Ovary (tissue), 9 donors: Measurements from ENCODE around the gene SOCS7. TPM values are rescaled to one million over a fixed set of nuclear protein-coding genes. Genes with fewer than 3 reads are reported as not detected.
A peak's percentile ranks its signal among the peaks of the same experiment; 100 is the strongest.

Experiments
- DNase-seq, 5 donors: peaks; one replicate each; pipeline ENCODE4 v3.0.0-alpha.2; 2019 to 2020
- H3K27ac ChIP-seq, 2 donors: fragments of 200-600 bp; one replicate each; pipeline versions ENCODE4 v1.5.1 to v1.8.0; 2019 to 2022
- H3K27me3 ChIP-seq: fragments of 200-600 bp; one replicate; pipeline ENCODE4 v1.8.0; 2022
- H3K36me3 ChIP-seq: fragments of 200-600 bp; sonication (generic); one replicate; pipeline ENCODE4 v1.5.1; 2019
- H3K4me1 ChIP-seq: one replicate; pipeline ENCODE4 v1.8.1; 2013; ENCODE audit warnings: mild to moderate bottlenecking, moderate library complexity; ENCODE audit not compliant: insufficient read depth
- H3K4me3 ChIP-seq: fragments of 200-600 bp; sonication (generic); one replicate; pipeline ENCODE4 v1.5.1; 2017
- H3K9me3 ChIP-seq, 2 donors: fragments of 200-600 bp in 1 of 2; sonication (generic) in 1 of 2; one replicate each; pipeline versions ENCODE4 v1.5.1 to v1.8.1; 2013 to 2019; ENCODE audit warnings: mild to moderate bottlenecking in 1 of 2, moderate library complexity in 1 of 2
- EP300 ChIP-seq: sonication (generic); formaldehyde crosslinking; IDR thresholded peaks from one replicate; pipeline ENCODE4 v1.6.1; 2017; ENCODE audit warnings: antibody characterized with exemption
- POLR2A ChIP-seq: fragments of 450-650 bp; IDR thresholded peaks from one replicate; pipeline ENCODE4 v1.6.1; 2017; ENCODE audit warnings: antibody characterized with exemption, mild to moderate bottlenecking, moderate library complexity
- WGBS, 3 donors: extraction: QIAGEN DNeasy Blood & Tissue Kit in 1 of 3; methylation state at CpG; one replicate each; pipeline versions ENCODE4 v1.1.5 to v1.1.7; 2013 to 2017; 5-methylcytosine and 5-hydroxymethylcytosine counted together
- intact Hi-C, 4 donors: fragments of 100-400 bp; cut with DNase I; formaldehyde crosslinking; loops; one replicate each; pipeline versions ENCODE4 v1.11.0 to v1.15.1; 2022 to 2023
- polyA plus RNA-seq, 2 donors: library from polyadenylated mRNA; stranded (reverse); fragments of 200-250 nt in 1 of 2; fragments of 350-450 nt in 1 of 2; fragmentation: Illumina TruSeq in 1 of 2; extraction: RNeasy Lipid Tissue Mini Kit (QIAGEN cat#74804) in 1 of 2; gene quantifications; one replicate each; pipeline ENCODE4 v1.2.3, GENCODE V29; 2013 to 2014
- total RNA-seq, 7 donors: library from RNA; depleted of rRNA in 2 of 7; stranded (reverse); fragments of >200 nt in 2 of 7; fragmentation: NEBNext Ultra II Directional in 3 of 7; extraction: Animal tissue kit (Norgen Biotek cat#: 25700) in 3 of 7; gene quantifications; one replicate each; pipeline versions ENCODE4 v1.1.0 to v1.2.4, GENCODE V29; 2016 to 2023
- TF ChIP-seq, protein P1 (sequence below), 3 donors: fragments of 450-650 bp in 2 of 3; fragments of 200-600 bp in 1 of 3; IDR thresholded peaks; one replicate each; pipeline versions ENCODE4 v1.5.1 to v1.8.0; 2016 to 2022; ENCODE audit warnings: antibody characterized with exemption in 3 of 3, mild to moderate bottlenecking in 1 of 3
- donor health status: DM: no; HTN: no; CAD: no; lungs with moderate emphysema.
- donor health status: DM: no; HTN: no; CAD: no.
- donor health status: Bipolar disorder and iron deficiency.
- donor health status: DM: yes; HTN: yes; CAD: no.
- donor health status: DM: no; HTN: no; CAD: no.
- donor health status: DM: yes; HTN: yes; CAD: no.

SOCS7 gene
- total and polyA plus RNA-seq, 9 donors: 8.9 to 23.8 (median 19.6) TPM

DNA sequence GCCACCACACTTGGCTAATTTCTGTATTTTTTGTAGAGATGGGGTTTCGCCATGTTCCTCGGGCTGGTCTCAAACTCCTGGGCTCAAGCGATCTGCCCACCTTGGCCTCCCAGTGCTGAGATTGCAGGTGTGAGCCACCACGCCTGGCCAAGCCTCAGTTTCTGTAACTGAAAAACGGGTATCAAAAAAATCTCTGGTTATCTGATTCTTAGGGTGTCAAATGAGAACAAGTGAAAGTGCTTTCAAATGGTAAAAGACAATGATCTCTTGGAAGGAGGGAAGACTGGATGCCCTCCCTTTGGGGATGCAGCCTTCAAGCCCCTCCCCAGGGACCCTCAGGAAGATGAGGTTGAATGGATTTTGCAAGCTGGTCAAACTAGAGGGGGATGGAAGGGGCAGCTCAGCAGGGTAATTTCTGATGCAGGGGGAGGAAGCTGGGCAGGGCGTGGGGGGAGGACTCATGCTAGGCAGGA is 98.9 kb downstream of the SOCS7 start:
- 73 to 85% (median 85%) methylated on average over 6 of the region's 6 CpGs for WGBS, 3 donors
- no peaks in the 10 kb centered on the region for H3K36me3 ChIP-seq
- DNase-seq: no peak
- intact Hi-C loops: no loop called here
- TF ChIP-seq EP300 (no peak), POLR2A (no peak)
- TF ChIP-seq, protein P1, sequence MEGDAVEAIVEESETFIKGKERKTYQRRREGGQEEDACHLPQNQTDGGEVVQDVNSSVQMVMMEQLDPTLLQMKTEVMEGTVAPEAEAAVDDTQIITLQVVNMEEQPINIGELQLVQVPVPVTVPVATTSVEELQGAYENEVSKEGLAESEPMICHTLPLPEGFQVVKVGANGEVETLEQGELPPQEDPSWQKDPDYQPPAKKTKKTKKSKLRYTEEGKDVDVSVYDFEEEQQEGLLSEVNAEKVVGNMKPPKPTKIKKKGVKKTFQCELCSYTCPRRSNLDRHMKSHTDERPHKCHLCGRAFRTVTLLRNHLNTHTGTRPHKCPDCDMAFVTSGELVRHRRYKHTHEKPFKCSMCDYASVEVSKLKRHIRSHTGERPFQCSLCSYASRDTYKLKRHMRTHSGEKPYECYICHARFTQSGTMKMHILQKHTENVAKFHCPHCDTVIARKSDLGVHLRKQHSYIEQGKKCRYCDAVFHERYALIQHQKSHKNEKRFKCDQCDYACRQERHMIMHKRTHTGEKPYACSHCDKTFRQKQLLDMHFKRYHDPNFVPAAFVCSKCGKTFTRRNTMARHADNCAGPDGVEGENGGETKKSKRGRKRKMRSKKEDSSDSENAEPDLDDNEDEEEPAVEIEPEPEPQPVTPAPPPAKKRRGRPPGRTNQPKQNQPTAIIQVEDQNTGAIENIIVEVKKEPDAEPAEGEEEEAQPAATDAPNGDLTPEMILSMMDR (IDR thresholded peaks at IDR 0.05): no peak
- no peak overlapping the region for H3K27ac ChIP-seq
- H3K4me1 ChIP-seq: peaks cover 19% of the 10 kb centered on the region
- H3K4me3 ChIP-seq: no peak overlapping the region
- H3K27me3 ChIP-seq: no peaks in the 10 kb centered on the region
- H3K9me3 ChIP-seq: no peaks in the 10 kb centered on the region

DNA sequence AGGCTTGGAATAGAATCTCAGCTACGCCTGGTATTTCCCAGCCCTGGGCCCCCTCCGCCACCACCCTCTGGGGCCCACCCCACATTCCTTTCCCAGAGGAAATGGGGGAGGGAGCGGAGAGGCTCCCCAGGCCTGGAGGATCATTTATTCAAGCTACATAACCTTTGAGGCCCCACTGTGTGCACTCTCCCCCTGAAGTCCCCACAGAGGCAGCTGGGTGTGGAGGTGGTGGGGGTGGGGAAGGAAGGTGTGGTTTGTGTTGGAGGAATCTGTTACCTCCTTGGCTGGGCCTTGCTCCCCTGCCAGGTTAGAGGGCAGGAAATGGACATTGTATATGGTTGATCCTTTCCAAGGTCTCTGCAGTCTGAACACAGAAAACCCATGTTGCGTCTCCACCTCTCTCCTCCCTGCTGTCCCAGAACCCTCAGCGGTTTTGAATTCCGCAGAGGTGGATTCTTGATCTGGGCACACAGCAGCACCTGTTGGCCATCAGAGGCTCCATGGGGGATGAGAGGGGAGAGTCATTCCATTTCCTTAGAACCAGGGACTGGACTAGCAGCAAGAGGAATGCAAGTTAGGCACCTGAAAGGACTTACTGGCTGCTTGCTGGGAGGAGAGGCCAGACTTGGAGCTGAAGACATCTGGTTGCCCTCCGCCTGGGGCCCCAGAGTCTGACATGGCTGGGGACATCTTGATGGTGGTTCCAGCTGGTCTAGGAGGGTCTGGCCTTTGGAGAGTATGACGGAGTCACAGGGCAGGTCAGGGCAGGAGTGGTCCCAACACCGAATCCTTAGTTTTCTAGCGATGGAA is 99.6 kb downstream of the SOCS7 start:
- 26 to 39% (median 32%) methylated on average over 9 to 10 of the region's 10 CpGs for WGBS, 3 donors
- peaks cover 19% of the 10 kb centered on the region for H3K4me1 ChIP-seq
- intact Hi-C loops: no loop called here
- no peak overlapping the region for H3K27ac ChIP-seq
- H3K9me3 ChIP-seq: no peaks in the 10 kb centered on the region
- no peaks in the 10 kb centered on the region for H3K36me3 ChIP-seq
- DNase-seq: peak in 1 of 5 donors; percentile 40
- no peak for TF ChIP-seq POLR2A
- H3K4me3 ChIP-seq: no peak overlapping the region
- no peaks in the 10 kb centered on the region for H3K27me3 ChIP-seq

GRCh38 chr17:38451840-38452529 is 100.3 kb downstream of the SOCS7 start:
- H3K4me3 ChIP-seq: no peak overlapping the region
- H3K36me3 ChIP-seq: no peaks in the 10 kb centered on the region
- DNase-seq: peak; percentile 67 to 80 (median 70)
- no peaks in the 10 kb centered on the region for H3K9me3 ChIP-seq
- H3K4me1 ChIP-seq: peaks cover 19% of the 10 kb centered on the region
- TF ChIP-seq EP300 (no peak), POLR2A (no peak)
- TF ChIP-seq, protein P1 (IDR thresholded peaks at IDR 0.05): no peak
- 20 to 26% (median 20%) methylated on average over 17 to 18 of the region's 18 CpGs for WGBS, 3 donors
- no peaks in the 10 kb centered on the region for H3K27me3 ChIP-seq
- intact Hi-C loops: no loop called here
- no peak overlapping the region for H3K27ac ChIP-seq

DNA sequence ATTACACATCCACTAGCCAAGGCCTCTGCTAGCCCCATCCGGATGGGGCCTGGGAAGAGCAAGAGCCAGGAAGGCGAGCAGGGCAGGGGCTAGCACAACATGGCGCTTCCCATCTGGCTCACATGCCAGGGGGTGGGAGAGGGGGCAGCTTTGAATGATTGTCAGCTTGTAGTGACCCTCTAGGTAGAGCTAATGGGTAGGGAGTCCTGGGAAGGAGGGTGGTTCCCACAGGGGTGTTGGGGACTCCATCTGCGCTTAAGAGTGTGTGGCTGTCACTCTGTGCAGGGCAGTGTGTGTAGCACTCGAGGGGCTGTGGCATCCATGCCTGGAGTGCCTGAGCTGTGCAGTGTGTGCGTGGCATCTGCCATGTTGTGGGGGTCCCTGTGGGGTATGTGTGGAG is 101.1 kb downstream of the SOCS7 start:
- Histone ChIP-seq H3K4me3 (no peak overlapping the region), H3K27ac (no peak overlapping the region), H3K4me1 (peaks cover 19% of the 10 kb centered on the region), H3K36me3 (no peaks in the 10 kb centered on the region), H3K27me3 (no peaks in the 10 kb centered on the region), H3K9me3 (no peaks in the 10 kb centered on the region)
- TF ChIP-seq EP300: no peak
- TF ChIP-seq POLR2A: no peak
- TF ChIP-seq, protein P1 (IDR thresholded peaks at IDR 0.05): no peak
- DNase-seq: peak in 1 of 5 donors; percentile 31
- intact Hi-C loops: no loop called here
- WGBS, 3 donors: 84 to 96% (median 84%) methylated on average over 6 of the region's 6 CpGs
